Mucosa of rectum (tissue), 2 donors: ENCODE results near the gene C10orf105.

ENCODE experiments used
- H3K27ac ChIP-seq, 2 donors: one replicate each; pipeline ENCODE4 v1.7.0; 2013; ENCODE audit warnings: inconsistent platforms in 2 of 2, low read depth in 2 of 2, low read length in 2 of 2
- H3K27me3 ChIP-seq, 2 donors: one replicate each; pipeline ENCODE4 v1.7.0; 2013; ENCODE audit warnings: low read length in 2 of 2; ENCODE audit not compliant: control insufficient read depth in 2 of 2, insufficient read depth in 2 of 2
- H3K36me3 ChIP-seq, 2 donors: one replicate each; pipeline ENCODE4 v1.7.0; 2013; ENCODE audit warnings: low read length in 2 of 2; ENCODE audit not compliant: control insufficient read depth in 2 of 2, insufficient read depth in 2 of 2
- H3K4me1 ChIP-seq, 2 donors: one replicate each; pipeline ENCODE4 v1.7.0; 2013; ENCODE audit warnings: low read length in 2 of 2, mild to moderate bottlenecking in 1 of 2; ENCODE audit not compliant: control insufficient read depth in 2 of 2, insufficient read depth in 2 of 2
- H3K4me3 ChIP-seq, 2 donors: one replicate each; pipeline ENCODE4 v1.7.0; 2013; ENCODE audit warnings: low read length in 2 of 2
- H3K9ac ChIP-seq, 2 donors: one replicate each; pipeline ENCODE4 v1.7.0; 2013; ENCODE audit warnings: low read length in 2 of 2, low read depth in 1 of 2, mild to moderate bottlenecking in 1 of 2
- H3K9me3 ChIP-seq, 2 donors: one replicate each; pipeline ENCODE4 v1.7.0; 2013; ENCODE audit warnings: low read length in 2 of 2; ENCODE audit not compliant: control insufficient read depth in 2 of 2
- donor health status: healthy.
- donor health status: Normal muscosa, but diverticular disease.

Gene C10orf105

GRCh38 chr10:71678057-71678805 lies 41.3 kb downstream of the C10orf105 start:
- Histone ChIP-seq H3K4me3 (no peak overlapping the region), H3K27ac (no peak overlapping the region), H3K27me3 (no peaks in the 10 kb centered on the region), H3K4me1 (no peaks in the 10 kb centered on the region), H3K9me3 (no peaks in the 10 kb centered on the region), H3K36me3 (no peaks in the 10 kb centered on the region), H3K9ac (no peak overlapping the region)

- Histone ChIP-seq H3K9ac (no peak overlapping the region), H3K27ac (no peak overlapping the region), H3K4me1 (no peaks in the 10 kb centered on the region), H3K4me3 (no peak overlapping the region), H3K9me3 (no peaks in the 10 kb centered on the region), H3K36me3 (no peaks in the 10 kb centered on the region), H3K27me3 (no peaks in the 10 kb centered on the region)
Measured at GRCh38 chr10:71677261-71677660, 42.3 kb downstream of the C10orf105 start.

- Histone ChIP-seq H3K4me1 (no peaks in the 10 kb centered on the region), H3K9ac (no peak overlapping the region), H3K27ac (no peak overlapping the region), H3K4me3 (no peak overlapping the region), H3K36me3 (no peaks in the 10 kb centered on the region), H3K9me3 (no peaks in the 10 kb centered on the region), H3K27me3 (no peaks in the 10 kb centered on the region)
Measured at GRCh38 chr10:71675295-71675970, 44.1 kb downstream of the C10orf105 start.

GRCh38 chr10:71671994-71672946 lies 47.3 kb downstream of the C10orf105 start:
- no peak overlapping the region for H3K4me3 ChIP-seq
- no peaks in the 10 kb centered on the region for H3K27me3 ChIP-seq
- H3K9me3 ChIP-seq = no peaks in the 10 kb centered on the region
- no peaks in the 10 kb centered on the region for H3K4me1 ChIP-seq
- H3K36me3 ChIP-seq = no peaks in the 10 kb centered on the region
- H3K27ac ChIP-seq = no peak overlapping the region
- no peak overlapping the region for H3K9ac ChIP-seq

- H3K9me3 ChIP-seq = no peaks in the 10 kb centered on the region
Measured at GRCh38 chr10:71667387-71667752, 52.2 kb downstream of the C10orf105 start.

GRCh38 chr10:71666639-71667386 lies 52.8 kb downstream of the C10orf105 start:
- no peak overlapping the region for H3K4me3 ChIP-seq
- H3K27ac ChIP-seq = no peak overlapping the region
- no peaks in the 10 kb centered on the region for H3K36me3 ChIP-seq
- H3K9ac ChIP-seq = no peak overlapping the region
- no peaks in the 10 kb centered on the region for H3K9me3 ChIP-seq
- H3K27me3 ChIP-seq = no peaks in the 10 kb centered on the region
- H3K4me1 ChIP-seq = peaks cover 4 to 11% of the 10 kb centered on the region in 2 donors

More at GRCh38 chr10:71667387-71667752, 52.2 kb downstream of the C10orf105 start:
- H3K27ac ChIP-seq = no peak overlapping the region
- H3K36me3 ChIP-seq = no peaks in the 10 kb centered on the region
- H3K4me3 ChIP-seq = no peak overlapping the region
- H3K9ac ChIP-seq = no peak overlapping the region
- H3K27me3 ChIP-seq = no peaks in the 10 kb centered on the region
- H3K4me1 ChIP-seq = peaks cover 0 to 7% of the 10 kb centered on the region in 2 donors

- peaks cover 4 to 11% of the 10 kb centered on the region in 2 donors for H3K4me1 ChIP-seq
- no peaks in the 10 kb centered on the region for H3K36me3 ChIP-seq
- no peak overlapping the region for H3K9ac ChIP-seq
- no peaks in the 10 kb centered on the region for H3K9me3 ChIP-seq
- H3K27me3 ChIP-seq = no peaks in the 10 kb centered on the region
- H3K4me3 ChIP-seq = no peak overlapping the region
- H3K27ac ChIP-seq = no peak overlapping the region
Measured at GRCh38 chr10:71665456-71665855, 54.1 kb downstream of the C10orf105 start.

- Histone ChIP-seq H3K27me3 (no peaks in the 10 kb centered on the region), H3K27ac (no peak overlapping the region), H3K9ac (no peak overlapping the region), H3K4me3 (no peak overlapping the region), H3K36me3 (no peaks in the 10 kb centered on the region), H3K4me1 (peaks cover 4 to 11% of the 10 kb centered on the region in 2 donors), H3K9me3 (no peaks in the 10 kb centered on the region)
Measured at GRCh38 chr10:71664585-71664984, 55.0 kb downstream of the C10orf105 start.

GRCh38 chr10:71663311-71663710 lies 56.3 kb downstream of the C10orf105 start:
- Histone ChIP-seq H3K4me3 (no peak overlapping the region), H3K27me3 (no peaks in the 10 kb centered on the region), H3K27ac (no peak overlapping the region), H3K9me3 (no peaks in the 10 kb centered on the region), H3K4me1 (peaks cover 4 to 18% of the 10 kb centered on the region in 2 donors), H3K36me3 (no peaks in the 10 kb centered on the region), H3K9ac (no peak overlapping the region)
